NCI-H524 (cell line): ENCODE measurements around the gene SKAP1.
"Not testable (repeated sequence)": the region's sequence is repeated elsewhere in the genome, so short reads cannot be mapped to it uniquely, and the experiment has no call there.

ENCODE experiments used
- DNase-seq, 2 experiments: peaks; one replicate each; lab custom pipeline; 2025; lab: John Stamatoyannopoulos, UW

The SKAP1 gene

GRCh38 chr17:48283411-48283810 is 146.6 kb downstream of the SKAP1 start:
- DNase-seq: peak in 1 of 2 experiments; percentile 27

- DNase-seq: no peak
Measured at GRCh38 chr17:48282303-48282702, 147.7 kb downstream of the SKAP1 start.

- no peak for DNase-seq
Measured at GRCh38 chr17:48278760-48279491, 151.1 kb downstream of the SKAP1 start.

- DNase-seq: no peak
Measured at GRCh38 chr17:48276776-48277175, 153.2 kb downstream of the SKAP1 start.

GRCh38 chr17:48270899-48271298 is 159.1 kb downstream of the SKAP1 start:
- no peak for DNase-seq

- DNase-seq: no peak
Measured at GRCh38 chr17:48269209-48269608, 160.8 kb downstream of the SKAP1 start.

- DNase-seq: no peak
Measured at GRCh38 chr17:48263731-48264035, 166.3 kb downstream of the SKAP1 start.

GRCh38 chr17:48262982-48263730 is 166.9 kb downstream of the SKAP1 start:
- DNase-seq: peak in 1 of 2 experiments; percentile 47

- peak in 1 of 2 experiments; percentile 28 for DNase-seq
Measured at GRCh38 chr17:48261297-48261880, 168.6 kb downstream of the SKAP1 start.

- peak in 1 of 2 experiments; percentile 64 for DNase-seq
Measured at GRCh38 chr17:48259694-48260291, 170.2 kb downstream of the SKAP1 start.

- DNase-seq: no peak
Measured at GRCh38 chr17:48258331-48258730, 171.7 kb downstream of the SKAP1 start.

- DNase-seq: no peak
Measured at GRCh38 chr17:48255759-48256158, 174.3 kb downstream of the SKAP1 start.

GRCh38 chr17:48254896-48255295 is 175.1 kb downstream of the SKAP1 start:
- no peak for DNase-seq

- DNase-seq: no peak
Measured at GRCh38 chr17:48253975-48254374, 176.0 kb downstream of the SKAP1 start.

GRCh38 chr17:48251950-48252349 is 178.1 kb downstream of the SKAP1 start:
- DNase-seq: no peak

- DNase-seq: no peak
Measured at GRCh38 chr17:48250949-48251348, 179.1 kb downstream of the SKAP1 start.

GRCh38 chr17:48250059-48250458 is 180.0 kb downstream of the SKAP1 start:
- not testable (repeated sequence) for DNase-seq

GRCh38 chr17:48247603-48248002 is 182.4 kb downstream of the SKAP1 start:
- DNase-seq: no peak

GRCh38 chr17:48247038-48247437 is 183.0 kb downstream of the SKAP1 start:
- no peak for DNase-seq

- no peak for DNase-seq
Measured at GRCh38 chr17:48246612-48247011, 183.4 kb downstream of the SKAP1 start.

- DNase-seq: not testable (repeated sequence)
Measured at GRCh38 chr17:48245465-48246033, 184.5 kb downstream of the SKAP1 start.

GRCh38 chr17:48244814-48245213 is 185.2 kb downstream of the SKAP1 start:
- DNase-seq: no peak
